ENCODE results near the gene PUDP.

DNA sequence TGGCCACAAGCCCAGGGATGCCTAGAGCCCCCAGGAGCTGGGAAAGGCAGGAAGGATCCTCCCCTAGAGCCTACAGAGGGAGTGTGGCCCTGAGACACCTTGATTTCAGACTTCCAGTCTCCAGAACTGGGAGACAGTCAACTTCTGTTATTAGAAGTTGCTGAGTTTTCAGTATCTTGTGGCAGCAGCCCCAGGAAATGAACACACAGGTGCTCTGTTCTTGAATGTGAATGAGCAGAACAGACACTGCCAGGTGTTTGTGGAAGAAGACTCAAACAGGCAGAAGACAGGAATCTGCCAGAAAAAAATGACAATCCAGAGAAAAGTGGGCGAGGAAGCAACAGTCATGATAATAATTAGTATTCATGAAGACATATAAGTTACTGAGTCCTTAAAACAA, 64.9 kb downstream of the PUDP start:
- TF ChIP-seq POLR2A (IDR thresholded peaks at IDR 0.05) (no peak), CTCF (IDR thresholded peaks at IDR 0.05) (no peak), POLR2AphosphoS5 (IDR thresholded peaks at IDR 0.05; ENCODE audit: insufficient read depth in 1 of 2, low read depth in 1 of 2) (no peak)
